Activated CD8-positive, alpha-beta memory T cell treated with anti-CD3 and anti-CD28 coated beads, Interleukin-2, amount 50 U/mL, for 4 hours (primary cell): Measurements from ENCODE around the gene ORM2.

Source experiments
- DNase-seq: peaks from one replicate; pipeline ENCODE4 v3.0.0-alpha.2; 2020

Gene ORM2

GRCh38 chr9:114334490-114334889 lies 4.8 kb downstream of the ORM2 start:
- DNase-seq: no peak

GRCh38 chr9:114335745-114336144 lies 6.1 kb downstream of the ORM2 start:
- no peak for DNase-seq

- no peak for DNase-seq
These were observed 6.5 kb downstream of the ORM2 start for GRCh38 chr9:114336157-114336556.

GRCh38 chr9:114336699-114337395 lies 7.2 kb downstream of the ORM2 start:
- no peak for DNase-seq

- no peak for DNase-seq
These were observed 8.5 kb downstream of the ORM2 start for GRCh38 chr9:114338187-114338586.

- DNase-seq: peak; percentile 62
These were observed 9.7 kb downstream of the ORM2 start for GRCh38 chr9:114339130-114339908.

- DNase-seq: no peak
These were observed 11.6 kb downstream of the ORM2 start for GRCh38 chr9:114341152-114341830.

GRCh38 chr9:114341991-114342390 lies 12.3 kb downstream of the ORM2 start:
- no peak for DNase-seq

- DNase-seq: no peak
These were observed 13.2 kb downstream of the ORM2 start for GRCh38 chr9:114342755-114343440.

GRCh38 chr9:114343471-114344187 lies 14.0 kb downstream of the ORM2 start:
- no peak for DNase-seq

- DNase-seq: no peak
These were observed 14.5 kb downstream of the ORM2 start for GRCh38 chr9:114344188-114344566.

GRCh38 chr9:114344692-114345091 lies 15.0 kb downstream of the ORM2 start:
- no peak for DNase-seq

- DNase-seq: no peak
These were observed 15.9 kb downstream of the ORM2 start for GRCh38 chr9:114345493-114346065.

- no peak for DNase-seq
These were observed 16.5 kb downstream of the ORM2 start for GRCh38 chr9:114346146-114346545.

- no peak for DNase-seq
These were observed 18.0 kb downstream of the ORM2 start for GRCh38 chr9:114347675-114348074.

GRCh38 chr9:114348261-114348905 lies 18.7 kb downstream of the ORM2 start:
- no peak for DNase-seq

- peak; percentile 78 for DNase-seq
These were observed 19.3 kb downstream of the ORM2 start for GRCh38 chr9:114348906-114349482.

GRCh38 chr9:114349713-114350480 lies 20.2 kb downstream of the ORM2 start:
- no peak for DNase-seq

GRCh38 chr9:114350636-114351401 lies 21.1 kb downstream of the ORM2 start:
- DNase-seq: no peak

GRCh38 chr9:114351932-114352331 lies 22.3 kb downstream of the ORM2 start:
- DNase-seq: no peak
